Measurements from ENCODE around the gene GATAD2A. TPM values are rescaled to one million over a fixed set of nuclear protein-coding genes. Genes with fewer than 3 reads are reported as not detected.
"Not testable (repeated sequence)": the region's sequence is repeated elsewhere in the genome, so short reads cannot be mapped to it uniquely, and the experiment has no call there.

The GATAD2A gene
- total RNA-seq, 1 donor from 2014 or later = 91.0 TPM

DNA sequence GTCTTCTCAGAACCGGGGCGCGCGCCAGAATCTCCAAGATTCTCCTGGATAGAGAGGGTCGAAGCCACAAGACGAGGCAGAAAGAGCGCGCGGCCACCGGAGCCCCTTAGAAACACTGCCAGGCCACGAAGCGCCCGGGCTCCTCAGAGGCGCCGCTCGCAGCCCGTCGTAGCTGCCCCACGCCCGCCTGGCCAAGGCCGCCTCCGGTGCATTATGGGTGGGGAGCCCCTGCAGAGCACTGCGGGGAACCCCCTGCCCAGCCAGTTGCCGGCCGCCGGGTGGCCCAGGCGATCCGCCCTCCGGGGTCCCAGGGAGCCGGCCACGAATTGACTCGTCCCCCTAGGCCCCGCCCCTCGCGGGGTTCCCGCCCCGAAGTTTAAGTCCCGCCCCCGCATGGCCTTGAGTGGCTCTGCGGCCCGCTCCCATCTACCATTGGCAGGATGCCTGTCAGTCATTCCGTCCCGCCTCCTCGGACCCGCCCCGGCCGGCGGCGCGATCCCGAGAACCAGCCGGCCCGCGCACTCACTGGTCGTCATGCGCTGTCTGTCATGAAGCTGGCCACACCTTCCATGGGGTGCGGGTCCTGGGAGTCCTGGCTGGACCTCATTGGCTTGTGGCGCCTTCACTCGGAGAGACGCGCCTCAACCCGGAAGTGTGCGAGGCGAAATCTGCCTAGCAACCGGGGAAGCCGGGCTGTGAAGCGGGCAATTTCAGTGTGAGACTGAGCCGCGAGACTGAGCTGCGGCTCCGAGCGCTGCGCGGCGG lies 20.2 kb upstream of the GATAD2A start:
- Mint-ChIP-seq H3K27me3 (no peaks in the 10 kb centered on the region), H3K9me3 (ENCODE audit: low read depth) (no peaks in the 10 kb centered on the region), H3K4me1 (ENCODE audit: low read depth) (peaks cover 24% of the 10 kb centered on the region), H3K36me3 (ENCODE audit: insufficient read depth) (peaks cover 4% of the 10 kb centered on the region), H3K4me3 (ENCODE audit: low read depth) (peak overlapping the region; percentile 79), H3K27ac (peak overlapping the region; percentile 91)
- peak; percentile 100 for DNase-seq (ENCODE audit: low spot score, unreplicated experiment)
- TF ChIP-seq, protein P1, sequence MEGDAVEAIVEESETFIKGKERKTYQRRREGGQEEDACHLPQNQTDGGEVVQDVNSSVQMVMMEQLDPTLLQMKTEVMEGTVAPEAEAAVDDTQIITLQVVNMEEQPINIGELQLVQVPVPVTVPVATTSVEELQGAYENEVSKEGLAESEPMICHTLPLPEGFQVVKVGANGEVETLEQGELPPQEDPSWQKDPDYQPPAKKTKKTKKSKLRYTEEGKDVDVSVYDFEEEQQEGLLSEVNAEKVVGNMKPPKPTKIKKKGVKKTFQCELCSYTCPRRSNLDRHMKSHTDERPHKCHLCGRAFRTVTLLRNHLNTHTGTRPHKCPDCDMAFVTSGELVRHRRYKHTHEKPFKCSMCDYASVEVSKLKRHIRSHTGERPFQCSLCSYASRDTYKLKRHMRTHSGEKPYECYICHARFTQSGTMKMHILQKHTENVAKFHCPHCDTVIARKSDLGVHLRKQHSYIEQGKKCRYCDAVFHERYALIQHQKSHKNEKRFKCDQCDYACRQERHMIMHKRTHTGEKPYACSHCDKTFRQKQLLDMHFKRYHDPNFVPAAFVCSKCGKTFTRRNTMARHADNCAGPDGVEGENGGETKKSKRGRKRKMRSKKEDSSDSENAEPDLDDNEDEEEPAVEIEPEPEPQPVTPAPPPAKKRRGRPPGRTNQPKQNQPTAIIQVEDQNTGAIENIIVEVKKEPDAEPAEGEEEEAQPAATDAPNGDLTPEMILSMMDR (IDR thresholded peaks at IDR 0.05; ENCODE audit: unreplicated experiment) = peak; percentile 9

DNA sequence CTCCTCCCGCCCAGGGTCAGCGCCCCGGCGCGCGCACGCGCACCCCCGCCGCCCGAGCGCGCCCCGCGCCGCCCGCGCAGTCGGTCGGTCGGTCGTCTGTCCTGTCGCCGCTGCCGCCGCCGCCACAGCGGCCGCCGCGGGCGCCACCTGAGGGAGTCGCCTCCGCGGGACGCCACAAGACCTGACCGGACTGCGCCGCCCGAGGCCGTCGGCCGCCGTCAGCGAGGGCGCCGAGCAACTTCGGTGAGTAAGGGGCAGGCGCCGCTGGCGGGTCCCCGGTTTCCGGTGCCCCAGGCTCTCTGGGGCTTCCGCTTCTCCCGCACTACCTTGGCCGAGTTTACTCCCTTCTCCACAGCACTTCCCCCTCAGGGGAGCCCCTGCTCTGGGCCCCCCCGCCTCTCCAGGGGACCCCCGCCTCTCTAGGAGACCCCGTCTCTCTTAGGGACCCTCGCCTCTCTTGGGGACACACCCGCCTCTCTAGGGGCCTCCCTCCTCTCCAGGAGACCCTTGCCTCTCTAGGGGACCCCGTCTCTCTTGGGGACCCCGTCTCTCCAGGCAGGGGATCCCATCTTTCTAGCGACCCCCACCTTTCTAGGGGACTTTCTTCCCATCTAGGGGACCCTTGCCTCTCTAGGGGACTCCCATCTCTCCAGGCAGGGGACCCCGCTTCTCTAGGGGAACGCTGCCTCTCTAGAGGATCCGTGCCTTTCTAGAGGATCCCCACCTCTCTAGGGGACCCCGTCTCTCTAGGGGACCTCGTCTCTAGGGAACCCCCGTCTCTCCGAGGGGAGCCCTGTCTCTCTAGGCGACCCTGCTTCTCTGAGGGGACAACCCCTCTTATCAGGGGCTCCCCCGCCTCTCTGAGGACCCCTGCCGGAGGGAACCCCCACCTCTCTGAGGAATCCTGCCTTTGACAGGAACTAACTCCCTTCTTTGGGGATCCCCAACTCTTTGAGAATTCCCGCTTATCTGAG lies 19.3 kb upstream of the GATAD2A start:
- H3K4me1 Mint-ChIP-seq (ENCODE audit: low read depth) = peaks cover 24% of the 10 kb centered on the region
- peaks cover 4% of the 10 kb centered on the region for H3K36me3 Mint-ChIP-seq (ENCODE audit: insufficient read depth)
- peak overlapping the region; percentile 83 for H3K4me3 Mint-ChIP-seq (ENCODE audit: low read depth)
- no peak for DNase-seq (ENCODE audit: low spot score, unreplicated experiment)
- TF ChIP-seq, protein P1 (IDR thresholded peaks at IDR 0.05; ENCODE audit: unreplicated experiment) = no peak
- H3K27me3 Mint-ChIP-seq = no peaks in the 10 kb centered on the region
- no peaks in the 10 kb centered on the region for H3K9me3 Mint-ChIP-seq (ENCODE audit: low read depth)
- H3K27ac Mint-ChIP-seq = peak overlapping the region; percentile 91

DNA sequence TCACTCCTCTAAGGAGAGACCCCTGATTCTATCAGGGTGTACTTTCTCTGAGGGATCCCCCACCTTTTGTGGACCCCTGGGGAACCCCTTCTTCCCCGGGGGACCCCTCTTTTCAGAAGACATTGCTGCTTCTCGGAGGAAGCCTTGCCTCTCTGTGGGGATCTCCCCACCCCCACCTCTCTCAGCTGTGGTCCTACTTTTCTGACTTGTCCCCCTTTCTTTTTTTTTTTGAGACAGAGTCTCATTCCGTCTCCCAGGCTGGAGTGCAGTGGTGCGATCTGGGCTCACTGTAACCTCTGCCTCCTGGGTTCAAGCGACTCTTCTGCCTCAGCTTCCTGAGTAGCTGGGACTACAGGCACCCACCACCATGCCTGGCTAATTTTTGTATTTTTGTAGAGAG lies 18.4 kb upstream of the GATAD2A start:
- Mint-ChIP-seq H3K36me3 (ENCODE audit: insufficient read depth) (peaks cover 4% of the 10 kb centered on the region), H3K4me1 (ENCODE audit: low read depth) (peaks cover 24% of the 10 kb centered on the region), H3K27ac (peak overlapping the region; percentile 91), H3K27me3 (no peaks in the 10 kb centered on the region), H3K9me3 (ENCODE audit: low read depth) (no peaks in the 10 kb centered on the region), H3K4me3 (ENCODE audit: low read depth) (peak overlapping the region; percentile 83)
- TF ChIP-seq, protein P1 (IDR thresholded peaks at IDR 0.05; ENCODE audit: unreplicated experiment) = no peak
- no peak for DNase-seq (ENCODE audit: low spot score, unreplicated experiment)

DNA sequence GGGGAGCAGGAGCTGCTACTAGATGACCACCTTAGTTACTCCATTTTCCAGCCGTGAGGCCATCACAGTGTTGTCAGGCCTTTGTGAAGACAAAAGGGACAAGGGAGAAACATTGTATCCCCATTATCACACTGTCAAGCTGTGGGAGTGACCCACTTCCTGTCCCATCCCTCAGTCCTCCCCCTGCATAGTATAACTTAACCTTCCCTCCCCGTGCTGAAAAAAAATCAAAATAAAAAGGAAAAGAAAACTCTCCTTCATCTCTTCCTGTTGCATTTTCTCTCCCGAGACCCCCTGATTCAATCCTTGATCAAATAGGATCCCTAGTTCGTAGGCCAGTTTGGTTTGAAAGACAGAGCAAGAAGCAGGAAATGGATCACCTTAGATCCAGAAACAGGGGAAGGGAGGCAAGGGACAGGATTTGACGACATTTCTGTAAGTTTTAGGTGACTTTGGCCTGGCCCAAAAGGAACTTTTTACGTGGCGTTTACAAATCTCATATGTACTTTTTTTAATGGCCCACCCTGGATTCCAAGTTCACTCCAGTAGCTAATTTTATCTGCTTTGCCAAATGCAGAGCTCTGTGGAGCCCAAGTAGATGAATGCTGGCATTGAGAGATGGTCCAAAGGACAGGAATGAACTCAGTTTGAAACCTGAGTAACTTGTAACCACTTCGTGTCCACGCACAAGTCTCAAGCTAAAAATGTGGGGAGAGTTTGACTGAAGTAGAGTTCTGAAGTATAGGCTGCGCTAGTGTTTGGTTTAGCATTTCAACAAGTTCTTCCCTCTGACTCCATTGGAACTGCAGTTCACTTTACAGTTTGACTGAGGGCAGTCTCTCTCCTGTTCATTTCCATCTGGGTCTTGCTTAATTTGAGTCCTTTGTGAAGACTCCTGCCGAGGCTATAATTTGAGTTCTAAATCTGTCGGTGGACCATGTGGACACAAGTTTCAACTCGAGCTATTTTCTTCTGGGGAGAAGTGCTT lies 16.6 kb upstream of the GATAD2A start:
- Mint-ChIP-seq H3K27me3 (no peaks in the 10 kb centered on the region), H3K27ac (peak overlapping the region; percentile 3), H3K4me3 (ENCODE audit: low read depth) (peak overlapping the region; percentile 33), H3K36me3 (ENCODE audit: insufficient read depth) (peaks cover 2% of the 10 kb centered on the region), H3K9me3 (ENCODE audit: low read depth) (no peaks in the 10 kb centered on the region), H3K4me1 (ENCODE audit: low read depth) (peaks cover 24% of the 10 kb centered on the region)
- TF ChIP-seq, protein P1 (IDR thresholded peaks at IDR 0.05; ENCODE audit: unreplicated experiment) = no peak
- no peak for DNase-seq (ENCODE audit: low spot score, unreplicated experiment)

DNA sequence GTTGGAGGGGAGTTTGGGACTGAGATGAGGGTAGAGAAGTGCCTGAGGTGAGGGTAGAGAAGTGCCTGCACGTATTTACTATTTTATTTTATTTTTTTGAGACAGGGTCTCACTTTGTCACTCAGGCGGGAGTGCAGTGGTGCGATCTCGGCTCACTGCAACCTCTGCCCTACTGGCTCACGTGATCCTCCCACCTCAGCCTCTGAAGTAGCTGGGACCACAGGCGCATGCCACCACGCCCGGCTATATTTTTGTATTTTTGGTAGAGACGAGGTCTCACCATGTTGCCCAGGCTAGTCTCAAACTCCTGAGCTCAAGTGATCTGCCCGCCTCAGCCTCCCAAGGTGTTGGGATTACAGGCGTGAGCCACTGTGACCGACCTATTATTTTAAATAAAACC lies 15.8 kb upstream of the GATAD2A start:
- DNase-seq (ENCODE audit: low spot score, unreplicated experiment); H3K27me3 Mint-ChIP-seq; H3K9me3 Mint-ChIP-seq (ENCODE audit: low read depth); H3K4me3 Mint-ChIP-seq (ENCODE audit: low read depth); H3K36me3 Mint-ChIP-seq (ENCODE audit: insufficient read depth): not testable (repeated sequence)
- Mint-ChIP-seq H3K27ac (peak overlapping the region; percentile 33), H3K4me1 (ENCODE audit: low read depth) (peaks cover 26% of the 10 kb centered on the region)

DNA sequence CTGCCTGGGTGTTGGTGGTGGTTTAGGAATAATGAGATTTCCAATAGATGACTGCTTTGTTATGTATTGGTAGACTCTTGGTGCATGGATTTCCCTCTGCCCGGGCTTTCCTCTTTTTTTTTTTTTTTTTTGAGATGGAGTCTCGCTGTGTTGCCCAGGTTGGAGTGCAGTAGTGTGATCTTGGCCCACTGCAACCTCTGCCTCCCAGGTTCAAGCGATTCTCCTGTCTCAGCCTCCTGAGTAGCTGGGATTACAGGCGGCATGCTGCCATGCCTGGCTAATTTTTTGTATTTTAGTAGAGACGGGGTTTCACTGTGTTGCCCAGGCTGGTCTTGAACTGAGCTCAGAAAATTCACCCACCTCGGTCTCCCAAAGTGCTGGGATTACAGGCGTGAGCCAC lies 11.1 kb upstream of the GATAD2A start:
- not testable (repeated sequence) for H3K9me3 Mint-ChIP-seq (ENCODE audit: low read depth)

More for the DNA sequence above, 11.1 kb upstream of the GATAD2A start:
- peak overlapping the region; percentile 76 for H3K27ac Mint-ChIP-seq
- DNase-seq (ENCODE audit: low spot score, unreplicated experiment); H3K36me3 Mint-ChIP-seq (ENCODE audit: insufficient read depth); H3K4me3 Mint-ChIP-seq (ENCODE audit: low read depth); H3K4me1 Mint-ChIP-seq (ENCODE audit: low read depth); H3K27me3 Mint-ChIP-seq: not testable (repeated sequence)

Data from progenitor cell of endocrine pancreas (in vitro differentiated cells).